ENCODE data around the gene ZBTB2. TPM values are rescaled to one million over a fixed set of nuclear protein-coding genes. Genes with fewer than 3 reads are reported as not detected.

The ZBTB2 gene
- total RNA-seq, 4 donors from 2014 or later, result 7.3 to 17.3 (median 11.0) TPM

GRCh38 chr6:151389618-151390275, 1.6 kb downstream of the ZBTB2 start:
- TF ChIP-seq CTCF (IDR thresholded peaks at IDR 0.05; ENCODE audit: low read depth), result no peak

- TF ChIP-seq CTCF (IDR thresholded peaks at IDR 0.05; ENCODE audit: low read depth), result no peak
Observed at GRCh38 chr6:151388997-151389617, 2.3 kb downstream of the ZBTB2 start.

- no peak for TF ChIP-seq CTCF (IDR thresholded peaks at IDR 0.05; ENCODE audit: low read depth)
Observed at GRCh38 chr6:151388236-151388635, 3.1 kb downstream of the ZBTB2 start.

GRCh38 chr6:151387175-151387970, 4.0 kb downstream of the ZBTB2 start:
- no peak for TF ChIP-seq CTCF (IDR thresholded peaks at IDR 0.05; ENCODE audit: low read depth)

- TF ChIP-seq CTCF (IDR thresholded peaks at IDR 0.05; ENCODE audit: low read depth), result no peak
Observed at GRCh38 chr6:151385177-151385576, 6.2 kb downstream of the ZBTB2 start.

GRCh38 chr6:151384151-151384550, 7.2 kb downstream of the ZBTB2 start:
- no peak for TF ChIP-seq CTCF (IDR thresholded peaks at IDR 0.05; ENCODE audit: low read depth)

GRCh38 chr6:151381722-151382121, 9.6 kb downstream of the ZBTB2 start:
- TF ChIP-seq CTCF (IDR thresholded peaks at IDR 0.05; ENCODE audit: low read depth), result no peak

Data from subcutaneous adipose tissue (tissue), 4 donors.